IPS-NIHi11 (cell line): ENCODE data around the gene PDZD7.
"Not testable (repeated sequence)": the region's sequence is repeated elsewhere in the genome, so short reads cannot be mapped to it uniquely, and the experiment has no call there.

ENCODE experiments used
- DNase-seq: peaks from one replicate; pipeline ENCODE4 v3.0.0; 2012; ENCODE audit warnings: mixed read lengths, low spot score

The PDZD7 gene

GRCh38 chr10:100982916-100983830 lies 47.8 kb downstream of the PDZD7 start:
- no peak for DNase-seq

DNA sequence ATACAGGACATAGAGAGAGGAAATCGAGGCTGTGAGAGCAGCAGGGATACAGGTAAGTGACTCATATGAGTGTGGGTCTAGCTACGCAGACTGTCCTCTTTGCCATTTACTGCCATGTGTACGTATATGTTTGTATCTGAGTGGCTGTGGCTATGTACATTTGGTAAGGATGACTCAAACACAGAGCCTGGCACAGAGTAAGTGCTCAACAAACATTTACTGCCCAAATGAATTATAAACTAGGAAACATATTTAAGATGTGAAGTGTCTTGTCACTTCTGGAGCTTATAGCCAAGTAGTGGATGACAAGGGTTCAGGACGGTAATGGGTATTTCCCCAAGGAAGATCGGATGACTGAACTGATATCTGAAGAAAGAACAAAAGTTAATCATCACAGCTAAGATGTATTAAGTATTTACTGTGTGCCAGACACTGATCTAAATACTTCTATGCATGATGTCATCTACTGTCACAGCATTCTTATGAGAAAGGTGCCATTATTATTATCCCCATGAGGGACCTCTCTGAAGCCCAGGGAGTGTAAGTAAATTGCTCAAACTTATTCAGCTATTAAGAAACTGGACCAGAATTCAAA lies 49.7 kb downstream of the PDZD7 start:
- no peak for DNase-seq

DNA sequence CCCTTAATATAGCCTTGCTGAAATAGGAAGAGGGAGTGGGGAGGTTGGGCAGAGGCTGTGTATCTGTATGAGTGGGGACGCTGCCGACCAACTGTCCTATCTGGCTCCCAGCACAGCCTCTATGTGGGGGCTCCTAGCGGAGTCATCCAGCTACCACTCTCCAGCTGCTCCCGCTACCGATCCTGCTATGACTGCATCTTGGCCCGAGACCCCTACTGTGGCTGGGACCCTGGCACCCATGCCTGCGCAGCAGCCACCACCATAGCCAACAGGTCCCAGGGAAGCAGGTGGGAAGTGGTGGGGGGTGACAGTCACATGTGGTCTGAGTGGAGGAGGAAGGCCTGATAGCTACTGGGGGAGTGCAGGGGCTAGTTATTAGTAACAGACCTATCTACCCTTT lies 50.2 kb downstream of the PDZD7 start:
- DNase-seq: no peak

DNA sequence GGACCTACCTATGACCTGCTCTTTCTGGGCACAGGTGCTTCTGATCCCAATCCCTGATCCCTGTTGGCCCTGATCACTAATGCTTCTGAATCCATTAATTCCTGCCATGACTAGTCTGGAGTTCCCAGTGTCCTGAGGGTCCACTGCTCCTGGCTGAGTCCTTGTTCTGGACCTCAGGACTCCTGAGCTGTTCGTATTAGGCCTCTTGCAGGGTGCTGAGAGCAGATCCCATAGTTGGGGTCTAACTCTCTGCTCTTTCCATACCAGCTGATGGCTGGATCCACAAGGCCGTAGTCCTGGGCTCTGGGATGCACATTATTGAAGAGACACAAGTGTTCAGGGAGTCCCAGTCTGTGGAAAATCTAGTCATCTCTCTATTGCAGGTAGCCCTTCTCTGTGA lies 50.6 kb downstream of the PDZD7 start:
- DNase-seq: no peak

- no peak for DNase-seq
Measured at GRCh38 chr10:100979791-100980272, 51.1 kb downstream of the PDZD7 start.

- DNase-seq: no peak
Measured at GRCh38 chr10:100978901-100979195, 52.1 kb downstream of the PDZD7 start.

DNA sequence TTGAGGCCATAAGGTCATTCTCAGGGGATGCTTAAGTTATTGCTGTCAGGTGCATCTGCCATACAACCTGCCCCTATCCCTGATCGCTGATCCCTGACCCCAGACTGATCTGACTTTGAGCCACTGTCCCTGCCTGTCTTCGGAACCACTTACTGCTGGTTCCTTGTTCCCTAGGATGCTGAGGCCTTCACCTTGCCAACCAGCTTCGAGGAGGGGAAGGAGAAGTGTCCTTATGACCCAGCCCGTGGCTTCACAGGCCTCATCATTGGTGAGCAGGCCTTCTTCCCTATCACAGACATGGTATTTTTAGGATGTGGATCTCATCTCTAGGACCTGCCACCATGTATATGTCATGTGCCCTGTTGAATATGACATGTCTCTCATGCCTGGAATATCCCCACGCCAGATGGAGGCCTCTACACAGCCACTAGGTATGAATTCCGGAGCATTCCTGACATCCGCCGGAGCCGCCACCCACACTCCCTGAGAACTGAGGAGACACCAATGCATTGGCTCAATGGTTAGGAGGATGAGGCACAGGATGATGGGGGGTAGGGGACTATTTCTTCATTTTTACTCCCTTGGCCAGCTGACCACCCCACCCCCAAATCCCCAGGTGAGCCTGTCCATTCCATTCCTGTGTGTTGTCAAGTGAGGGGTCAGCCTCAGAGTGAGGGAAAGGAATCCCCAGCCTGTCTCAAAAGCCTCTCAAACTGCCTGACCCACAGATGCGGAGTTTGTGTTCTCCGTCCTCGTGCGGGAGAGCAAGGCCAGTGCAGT lies 52.6 kb downstream of the PDZD7 start:
- DNase-seq: no peak

DNA sequence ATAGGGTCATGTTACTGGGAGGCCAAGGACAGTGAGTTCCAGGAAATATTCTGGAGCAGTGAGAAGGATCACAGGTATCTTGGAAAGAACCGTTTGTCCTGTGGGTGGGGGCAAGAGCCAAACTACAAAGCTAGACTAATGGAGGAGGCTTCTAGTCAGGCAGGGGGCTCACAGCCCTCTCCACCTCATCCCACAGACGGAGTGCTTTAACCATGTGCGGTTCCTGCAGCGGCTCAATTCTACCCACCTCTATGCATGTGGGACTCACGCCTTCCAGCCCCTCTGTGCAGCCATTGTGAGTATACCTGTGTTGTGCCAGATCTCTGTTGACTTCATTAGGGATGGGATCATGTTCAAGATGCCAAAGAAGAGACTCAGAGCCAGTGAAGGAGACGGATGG lies 53.5 kb downstream of the PDZD7 start:
- DNase-seq: no peak

DNA sequence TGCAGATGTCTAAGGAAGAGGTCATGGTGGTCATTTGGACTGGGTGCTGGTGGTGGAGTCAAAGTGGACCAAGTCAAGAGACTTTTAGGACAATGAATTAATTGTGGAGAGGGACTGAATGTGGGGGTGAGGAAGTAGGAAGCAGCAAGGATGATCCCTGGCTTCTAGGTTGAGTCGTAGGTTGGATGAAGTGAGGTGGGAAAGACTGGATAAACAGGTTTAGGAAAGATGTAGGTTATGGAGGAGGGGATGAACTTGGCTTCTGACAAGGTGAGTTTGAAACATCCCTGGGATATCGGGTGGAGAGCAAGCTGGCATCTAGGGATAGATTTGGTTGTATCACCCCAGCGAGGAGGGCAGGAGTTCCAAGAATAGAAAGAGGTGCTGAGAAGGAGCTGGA lies 54.0 kb downstream of the PDZD7 start:
- DNase-seq: no peak

DNA sequence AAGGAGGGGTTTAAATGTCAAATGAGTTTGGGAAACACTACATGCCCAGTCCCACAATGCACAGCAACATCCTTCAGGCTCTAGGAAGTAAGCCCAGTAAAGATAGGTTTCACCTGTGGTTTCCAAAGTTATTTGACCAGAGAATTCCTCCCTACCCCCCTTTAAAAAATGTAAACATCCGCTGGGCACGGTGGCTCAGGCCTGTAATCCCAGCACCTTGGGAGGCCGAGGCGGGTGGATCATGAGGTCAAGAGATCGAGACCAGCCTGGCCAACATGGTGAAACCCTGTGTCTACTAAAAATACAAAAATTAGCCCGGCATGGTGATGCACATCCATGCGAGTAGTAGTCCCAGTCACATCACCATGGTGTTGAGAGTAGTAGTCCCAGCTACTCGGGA lies 55.5 kb downstream of the PDZD7 start:
- not testable (repeated sequence) for DNase-seq

- no peak for DNase-seq
Measured at GRCh38 chr10:100972904-100973535, 57.9 kb downstream of the PDZD7 start.

DNA sequence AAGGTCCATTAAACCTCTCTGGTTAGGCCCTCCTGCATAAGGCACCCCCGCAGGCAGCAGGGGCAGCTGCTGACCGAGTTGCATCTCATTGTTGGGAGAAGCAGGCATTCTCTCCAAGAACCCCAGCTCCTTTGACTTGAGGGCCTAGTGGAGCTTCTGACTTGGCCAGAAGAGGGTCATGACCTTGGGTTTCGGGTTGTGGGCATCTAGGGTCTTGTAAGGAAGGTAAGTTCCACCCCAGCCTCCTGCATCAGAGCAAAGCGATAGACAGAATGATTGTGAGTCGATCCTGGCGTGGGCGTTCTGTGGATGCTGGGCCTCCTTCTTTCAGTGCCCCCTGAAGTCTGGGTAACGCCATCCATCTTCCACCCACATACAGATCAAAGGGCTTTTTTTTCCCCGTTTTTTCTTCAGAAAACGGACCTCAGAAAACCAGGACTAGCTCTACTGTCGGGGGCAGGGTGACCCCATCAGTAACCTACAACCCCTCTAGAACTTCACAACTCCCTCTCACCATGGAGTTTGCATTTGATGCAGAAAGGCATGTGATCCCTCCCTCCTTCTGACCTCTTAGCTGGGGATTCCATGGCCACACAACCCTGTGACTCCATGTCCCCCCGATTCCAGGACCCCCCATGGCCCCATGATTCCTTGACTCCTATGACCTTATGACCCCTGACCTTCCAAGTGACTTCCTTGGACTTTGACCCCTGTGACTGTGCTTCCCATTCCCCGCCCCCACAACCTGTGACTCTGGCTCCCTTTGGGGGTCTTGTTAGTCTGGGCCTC lies 58.6 kb downstream of the PDZD7 start:
- DNase-seq: no peak

GRCh38 chr10:100970914-100971811 lies 59.8 kb downstream of the PDZD7 start:
- DNase-seq: no peak

- peak; percentile 78 for DNase-seq
Measured at GRCh38 chr10:100970076-100970913, 60.6 kb downstream of the PDZD7 start.

DNA sequence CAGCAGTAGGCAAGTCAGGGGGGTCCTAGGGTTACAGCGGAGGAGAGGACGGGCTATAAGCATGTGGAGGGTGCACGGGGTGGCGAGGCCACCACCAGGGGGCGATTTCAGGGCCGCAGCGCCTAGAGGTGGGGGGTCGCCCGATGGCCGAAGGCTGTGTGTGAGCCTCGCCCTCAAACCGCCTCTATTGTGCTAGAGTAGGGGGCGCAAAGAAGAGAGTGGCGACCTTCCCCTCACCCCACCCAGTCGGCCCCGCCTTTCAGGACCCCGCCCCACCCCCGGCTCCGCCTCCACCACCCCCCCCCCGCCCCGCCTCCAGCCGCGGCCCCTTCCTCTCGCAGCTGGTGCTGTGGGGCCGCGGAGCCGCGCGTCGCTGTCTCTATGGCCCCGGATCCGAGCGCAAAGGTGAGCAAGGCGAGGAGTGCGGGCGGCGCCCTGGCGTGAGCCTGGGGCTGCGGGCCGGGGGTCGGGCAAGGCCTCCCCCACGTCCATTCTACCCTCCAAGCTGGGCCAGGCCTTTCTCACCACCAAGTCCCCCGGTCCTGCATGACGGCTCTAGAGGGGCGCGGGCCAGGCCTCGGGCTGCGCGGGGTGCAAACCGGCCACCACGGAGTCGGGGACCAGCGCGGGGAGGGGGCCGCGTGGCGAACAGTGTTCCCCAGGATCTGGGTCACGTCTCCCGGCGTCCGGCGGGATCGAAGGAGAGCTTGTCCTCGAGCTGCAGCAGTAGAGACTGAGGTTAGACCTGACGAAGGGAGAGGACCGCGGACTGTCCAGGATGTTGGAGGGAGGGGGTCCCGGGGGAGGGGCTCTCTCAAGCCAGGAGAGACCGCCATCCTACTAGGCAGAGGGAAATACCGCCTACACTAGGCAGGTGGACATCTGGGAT lies 61.5 kb downstream of the PDZD7 start, which contains the start of gene SEMA4G:
Gene SEMA4G (plus strand): TSS at position 318 of the 889 bp plus-strand sequence. CDS start 3,409 bp downstream, outside the sequence.
- peak; percentile 93 for DNase-seq

GRCh38 chr10:100968863-100969186 lies 62.1 kb downstream of the PDZD7 start:
- no peak for DNase-seq

- no peak for DNase-seq
Measured at GRCh38 chr10:100968062-100968736, 62.7 kb downstream of the PDZD7 start.

GRCh38 chr10:100967332-100967731 lies 63.6 kb downstream of the PDZD7 start:
- no peak for DNase-seq
